Memory B cell (primary cell): ENCODE data around the gene MYH7.
"Not testable (repeated sequence)": the region's sequence is repeated elsewhere in the genome, so short reads cannot be mapped to it uniquely, and the experiment has no call there.

Experiments
- ATAC-seq: fragments of 150-1000 bp; cut with Tn5 transposase; 2 replicates; pipeline ENCODE4 v1.10.0; 2021; ENCODE audit warnings: low read depth, mild to moderate bottlenecking, moderate library complexity
- DNase-seq, 2 donors: peaks; one replicate each; pipeline ENCODE4 v3.0.0; 2022; ENCODE audit warnings: low spot score in 2 of 2
- H3K27ac Mint-ChIP-seq: one replicate; pipeline ENCODE4 v1.8.0; 2022; ENCODE audit warnings: mild to moderate bottlenecking, moderate library complexity, mixed read lengths
- H3K27me3 Mint-ChIP-seq: one replicate; pipeline ENCODE4 v1.8.0; 2022; ENCODE audit warnings: mixed read lengths
- H3K36me3 Mint-ChIP-seq: one replicate; pipeline ENCODE4 v1.8.0; 2022; ENCODE audit warnings: mild to moderate bottlenecking, mixed read lengths
- H3K4me1 Mint-ChIP-seq: one replicate; pipeline ENCODE4 v1.8.0; 2022; ENCODE audit warnings: mixed read lengths
- H3K4me3 Mint-ChIP-seq: one replicate; pipeline ENCODE4 v1.8.0; 2022; ENCODE audit warnings: mild to moderate bottlenecking, moderate library complexity, mixed read lengths
- H3K9me3 Mint-ChIP-seq: one replicate; pipeline ENCODE4 v1.8.0; 2022; ENCODE audit warnings: mixed read lengths

Gene MYH7

GRCh38 chr14:23401291-23401690 lies 34.2 kb downstream of the MYH7 start:
- Mint-ChIP-seq H3K27ac (no peak overlapping the region), H3K27me3 (peaks cover 27% of the 10 kb centered on the region), H3K4me3 (no peak overlapping the region)

GRCh38 chr14:23400496-23401149 lies 34.8 kb downstream of the MYH7 start:
- H3K36me3 Mint-ChIP-seq, H3K4me3 Mint-ChIP-seq, H3K9me3 Mint-ChIP-seq, H3K27ac Mint-ChIP-seq, ATAC-seq, H3K4me1 Mint-ChIP-seq, DNase-seq: not testable (repeated sequence)
- peaks cover 22% of the 10 kb centered on the region for H3K27me3 Mint-ChIP-seq

More at GRCh38 chr14:23401291-23401690, 34.2 kb downstream of the MYH7 start:
- Mint-ChIP-seq H3K9me3 (no peaks in the 10 kb centered on the region), H3K4me1 (peaks cover 9% of the 10 kb centered on the region), H3K36me3 (no peaks in the 10 kb centered on the region)
- ATAC-seq (no peak), DNase-seq (no peak)

- no peaks in the 10 kb centered on the region for H3K36me3 Mint-ChIP-seq
- no peak overlapping the region for H3K27ac Mint-ChIP-seq
- H3K27me3 Mint-ChIP-seq, result peaks cover 19% of the 10 kb centered on the region
- H3K4me3 Mint-ChIP-seq, result no peak overlapping the region
- ATAC-seq, result no peak
- no peaks in the 10 kb centered on the region for H3K9me3 Mint-ChIP-seq
- peaks cover 4% of the 10 kb centered on the region for H3K4me1 Mint-ChIP-seq
- no peak for DNase-seq
These were observed 35.9 kb downstream of the MYH7 start for GRCh38 chr14:23399591-23399990.

DNA sequence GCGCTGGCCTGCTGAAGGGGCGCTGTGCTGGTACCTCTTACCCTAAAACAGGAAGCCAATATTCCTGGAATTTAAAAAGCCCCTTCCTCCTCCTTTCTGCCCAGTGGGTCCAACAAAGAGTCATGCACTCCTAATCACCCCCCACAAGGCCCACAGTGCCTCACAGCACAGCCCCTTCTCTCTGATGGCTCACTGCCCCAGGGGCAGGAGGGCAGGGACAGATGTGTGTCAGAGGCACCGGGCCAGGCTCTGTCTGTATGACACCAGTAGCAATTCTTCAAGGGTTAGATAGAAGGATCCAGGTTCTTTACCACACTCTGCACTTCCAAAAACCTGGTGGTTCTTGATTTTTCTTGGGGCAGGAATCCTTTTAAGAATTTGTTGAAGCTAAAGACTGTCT lies 36.3 kb downstream of the MYH7 start:
- no peaks in the 10 kb centered on the region for H3K9me3 Mint-ChIP-seq
- ATAC-seq (no peak), DNase-seq (no peak)
- H3K27ac Mint-ChIP-seq, result no peak overlapping the region
- H3K4me3 Mint-ChIP-seq, result no peak overlapping the region
- H3K36me3 Mint-ChIP-seq, result no peaks in the 10 kb centered on the region
- H3K4me1 Mint-ChIP-seq, result peaks cover 4% of the 10 kb centered on the region
- H3K27me3 Mint-ChIP-seq, result peaks cover 19% of the 10 kb centered on the region

DNA sequence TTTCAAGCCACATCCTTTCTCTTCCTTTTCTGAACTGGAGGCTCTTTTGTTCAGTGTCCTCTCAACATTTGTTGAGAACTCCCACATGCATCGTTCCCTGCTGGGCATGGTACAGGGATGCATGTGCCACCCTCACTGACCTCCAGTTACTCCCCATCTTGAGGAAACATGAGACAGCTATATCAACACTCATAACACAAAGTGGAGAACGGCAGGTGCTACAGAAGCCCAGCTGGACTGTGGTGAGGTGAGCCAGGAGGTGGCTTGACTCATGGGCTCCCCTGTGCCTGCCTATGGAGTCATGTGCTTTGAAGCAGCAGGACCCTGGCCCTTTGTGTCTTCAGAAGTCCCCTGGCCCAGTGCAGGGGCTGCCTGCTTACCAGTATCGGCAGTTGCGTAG lies 37.1 kb downstream of the MYH7 start:
- ATAC-seq, result no peak
- H3K27me3 Mint-ChIP-seq, result peaks cover 19% of the 10 kb centered on the region
- H3K27ac Mint-ChIP-seq, result no peak overlapping the region
- DNase-seq, result no peak
- no peaks in the 10 kb centered on the region for H3K36me3 Mint-ChIP-seq
- no peaks in the 10 kb centered on the region for H3K9me3 Mint-ChIP-seq
- H3K4me1 Mint-ChIP-seq, result peaks cover 4% of the 10 kb centered on the region
- no peak overlapping the region for H3K4me3 Mint-ChIP-seq

- no peak overlapping the region for H3K4me3 Mint-ChIP-seq
- H3K9me3 Mint-ChIP-seq, result no peaks in the 10 kb centered on the region
- no peak overlapping the region for H3K27ac Mint-ChIP-seq
- ATAC-seq (no peak), DNase-seq (no peak)
- peaks cover 13% of the 10 kb centered on the region for H3K27me3 Mint-ChIP-seq
- H3K4me1 Mint-ChIP-seq, result no peaks in the 10 kb centered on the region
- no peaks in the 10 kb centered on the region for H3K36me3 Mint-ChIP-seq
These were observed 38.6 kb downstream of the MYH7 start for GRCh38 chr14:23396781-23397407.

- H3K27ac Mint-ChIP-seq, result no peak overlapping the region
- H3K36me3 Mint-ChIP-seq, result no peaks in the 10 kb centered on the region
- no peaks in the 10 kb centered on the region for H3K9me3 Mint-ChIP-seq
- H3K27me3 Mint-ChIP-seq, result peaks cover 10% of the 10 kb centered on the region
- H3K4me3 Mint-ChIP-seq, result no peak overlapping the region
- ATAC-seq, result no peak
- no peaks in the 10 kb centered on the region for H3K4me1 Mint-ChIP-seq
- no peak for DNase-seq
These were observed 39.3 kb downstream of the MYH7 start for GRCh38 chr14:23396126-23396525.

- H3K36me3 Mint-ChIP-seq, result no peaks in the 10 kb centered on the region
- no peaks in the 10 kb centered on the region for H3K4me1 Mint-ChIP-seq
- DNase-seq, result no peak
- no peaks in the 10 kb centered on the region for H3K9me3 Mint-ChIP-seq
- no peak for ATAC-seq
- no peak overlapping the region for H3K27ac Mint-ChIP-seq
- no peak overlapping the region for H3K4me3 Mint-ChIP-seq
- peaks cover 18% of the 10 kb centered on the region for H3K27me3 Mint-ChIP-seq
These were observed 42.8 kb downstream of the MYH7 start for GRCh38 chr14:23392613-23393012.

DNA sequence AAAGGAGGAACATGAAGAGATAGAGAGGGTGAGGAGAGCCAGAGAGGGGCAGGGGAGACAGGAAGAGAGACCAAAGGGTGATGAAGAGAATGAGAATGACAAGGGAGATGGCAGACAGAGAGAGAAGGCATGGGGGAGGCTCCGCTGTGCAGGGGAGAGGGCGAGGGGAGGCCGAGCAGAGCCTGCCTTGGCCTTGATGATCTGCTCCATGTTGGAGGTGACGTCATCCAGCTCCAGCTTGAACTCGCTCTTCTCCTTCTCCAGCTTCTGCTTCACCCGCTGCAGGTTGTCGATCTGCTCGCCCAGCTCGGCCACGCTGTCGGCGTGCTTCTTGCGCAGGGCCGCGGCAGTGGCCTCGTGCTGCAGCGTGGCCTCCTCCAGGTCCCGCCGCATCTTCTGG lies 45.6 kb downstream of the MYH7 start:
- H3K4me3 Mint-ChIP-seq, H3K36me3 Mint-ChIP-seq, H3K4me1 Mint-ChIP-seq, H3K9me3 Mint-ChIP-seq, H3K27ac Mint-ChIP-seq, ATAC-seq, DNase-seq: not testable (repeated sequence)
- peaks cover 20% of the 10 kb centered on the region for H3K27me3 Mint-ChIP-seq

- Mint-ChIP-seq H3K4me1 (no peaks in the 10 kb centered on the region), H3K4me3 (no peak overlapping the region), H3K27me3 (peaks cover 22% of the 10 kb centered on the region), H3K9me3 (no peaks in the 10 kb centered on the region), H3K36me3 (no peaks in the 10 kb centered on the region), H3K27ac (no peak overlapping the region)
- DNase-seq, result no peak
- ATAC-seq, result no peak
These were observed 46.1 kb downstream of the MYH7 start for GRCh38 chr14:23389396-23389795.

- Mint-ChIP-seq H3K9me3 (no peaks in the 10 kb centered on the region), H3K4me1 (no peaks in the 10 kb centered on the region), H3K36me3 (no peaks in the 10 kb centered on the region), H3K27me3 (peaks cover 24% of the 10 kb centered on the region), H3K27ac (no peak overlapping the region), H3K4me3 (no peak overlapping the region)
- ATAC-seq (no peak), DNase-seq (no peak)
These were observed 46.5 kb downstream of the MYH7 start for GRCh38 chr14:23388996-23389395.

GRCh38 chr14:23387916-23388882 lies 47.3 kb downstream of the MYH7 start:
- DNase-seq, result no peak
- peaks cover 21% of the 10 kb centered on the region for H3K27me3 Mint-ChIP-seq
- H3K4me3 Mint-ChIP-seq, result no peak overlapping the region
- no peaks in the 10 kb centered on the region for H3K9me3 Mint-ChIP-seq
- no peak for ATAC-seq
- H3K4me1 Mint-ChIP-seq, result no peaks in the 10 kb centered on the region
- H3K36me3 Mint-ChIP-seq, result no peaks in the 10 kb centered on the region
- H3K27ac Mint-ChIP-seq, result no peak overlapping the region

GRCh38 chr14:23386999-23387398 lies 48.5 kb downstream of the MYH7 start:
- H3K27ac Mint-ChIP-seq, result no peak overlapping the region
- ATAC-seq, result no peak
- H3K4me1 Mint-ChIP-seq, result no peaks in the 10 kb centered on the region
- H3K27me3 Mint-ChIP-seq, result peaks cover 18% of the 10 kb centered on the region
- H3K4me3 Mint-ChIP-seq, result no peak overlapping the region
- H3K36me3 Mint-ChIP-seq, result no peaks in the 10 kb centered on the region
- no peak for DNase-seq
- no peaks in the 10 kb centered on the region for H3K9me3 Mint-ChIP-seq

DNA sequence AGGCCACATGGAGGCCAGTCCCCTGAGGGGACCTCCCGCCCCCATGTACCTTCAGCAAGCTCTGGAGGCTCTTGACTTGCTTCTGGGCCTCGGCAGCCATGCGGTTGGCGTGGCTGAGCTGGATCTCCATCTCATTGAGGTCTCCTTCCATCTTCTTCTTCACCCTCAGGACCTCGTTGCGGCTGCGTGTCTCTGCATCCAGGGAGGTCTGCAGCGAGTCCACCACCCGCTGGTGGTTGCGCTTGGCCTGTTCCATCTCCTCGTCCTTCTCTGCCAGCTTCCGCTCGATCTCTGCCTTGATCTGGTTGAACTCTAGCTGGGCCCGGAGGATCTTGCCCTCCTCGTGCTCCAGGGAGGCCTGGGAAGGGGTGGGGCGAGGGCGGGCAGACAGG lies 49.2 kb downstream of the MYH7 start:
- not testable (repeated sequence) for H3K9me3 Mint-ChIP-seq, H3K4me1 Mint-ChIP-seq, DNase-seq, ATAC-seq, H3K4me3 Mint-ChIP-seq, H3K36me3 Mint-ChIP-seq, H3K27ac Mint-ChIP-seq
- H3K27me3 Mint-ChIP-seq, result peaks cover 23% of the 10 kb centered on the region
